Astrocyte (in vitro differentiated cells and primary cell): ENCODE measurements around the gene PLA2G4E.

Experiments
- CTCF ChIP-seq: IDR thresholded peaks from 2 replicates; pipeline ENCODE4 v1.5.1; 2011; ENCODE audit warnings: low read depth, mild to moderate bottlenecking, inconsistent platforms, low read length, moderate library complexity; ENCODE audit not compliant: insufficient read depth
- EZH2 ChIP-seq: IDR thresholded peaks from 2 replicates; pipeline ENCODE4 v1.6.1; 2012; ENCODE audit warnings: mild to moderate bottlenecking, low read length, inconsistent platforms; ENCODE audit not compliant: insufficient read depth

DNA sequence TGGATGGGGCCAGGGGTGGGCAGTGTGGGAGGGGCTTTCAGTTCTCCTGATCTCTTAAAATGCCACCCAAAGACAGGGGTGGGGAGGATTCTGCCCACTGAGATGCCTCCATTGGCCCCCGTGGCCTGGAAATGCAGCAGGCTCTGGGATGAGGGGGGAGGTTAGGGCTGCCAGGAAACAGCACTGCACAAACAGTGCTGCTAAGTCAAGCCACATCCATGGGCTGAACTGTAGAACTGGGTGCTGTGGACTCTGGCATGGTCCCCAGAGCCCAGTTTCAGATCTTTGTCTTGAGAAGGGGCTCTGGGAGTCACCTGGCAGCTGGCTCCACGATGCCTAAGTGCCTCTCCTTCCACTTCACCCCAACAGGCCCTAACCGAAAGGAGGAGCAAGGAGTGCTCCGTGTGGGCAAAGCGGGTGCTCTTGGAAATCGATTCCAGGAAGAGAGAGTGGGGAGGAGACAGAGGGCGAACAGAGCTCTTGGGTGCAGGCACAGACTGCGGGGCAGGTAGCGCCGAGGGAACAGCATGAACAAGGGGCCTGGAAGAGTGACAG is 7.8 kb downstream of the PLA2G4E start:
- TF ChIP-seq EZH2 (no peak), CTCF (no peak)
